GM12801 (cell line): Measurements from ENCODE around the gene PDSS1.

Source experiments
- TF ChIP-seq, protein P1 (sequence below): IDR thresholded peaks from one replicate; pipeline ENCODE4 v1.5.1; 2011; ENCODE audit warnings: control low read depth; ENCODE audit not compliant: insufficient read length; ENCODE audit errors: extremely low read depth

The PDSS1 gene

GRCh38 chr10:26697163-26697921, at the start of gene PDSS1:
Gene PDSS1, plus strand, starts transcription at chr10:26697701. Its CDS starts 11 bp downstream, at chr10:26697712.
- TF ChIP-seq, protein P1, sequence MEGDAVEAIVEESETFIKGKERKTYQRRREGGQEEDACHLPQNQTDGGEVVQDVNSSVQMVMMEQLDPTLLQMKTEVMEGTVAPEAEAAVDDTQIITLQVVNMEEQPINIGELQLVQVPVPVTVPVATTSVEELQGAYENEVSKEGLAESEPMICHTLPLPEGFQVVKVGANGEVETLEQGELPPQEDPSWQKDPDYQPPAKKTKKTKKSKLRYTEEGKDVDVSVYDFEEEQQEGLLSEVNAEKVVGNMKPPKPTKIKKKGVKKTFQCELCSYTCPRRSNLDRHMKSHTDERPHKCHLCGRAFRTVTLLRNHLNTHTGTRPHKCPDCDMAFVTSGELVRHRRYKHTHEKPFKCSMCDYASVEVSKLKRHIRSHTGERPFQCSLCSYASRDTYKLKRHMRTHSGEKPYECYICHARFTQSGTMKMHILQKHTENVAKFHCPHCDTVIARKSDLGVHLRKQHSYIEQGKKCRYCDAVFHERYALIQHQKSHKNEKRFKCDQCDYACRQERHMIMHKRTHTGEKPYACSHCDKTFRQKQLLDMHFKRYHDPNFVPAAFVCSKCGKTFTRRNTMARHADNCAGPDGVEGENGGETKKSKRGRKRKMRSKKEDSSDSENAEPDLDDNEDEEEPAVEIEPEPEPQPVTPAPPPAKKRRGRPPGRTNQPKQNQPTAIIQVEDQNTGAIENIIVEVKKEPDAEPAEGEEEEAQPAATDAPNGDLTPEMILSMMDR, result no peak

DNA sequence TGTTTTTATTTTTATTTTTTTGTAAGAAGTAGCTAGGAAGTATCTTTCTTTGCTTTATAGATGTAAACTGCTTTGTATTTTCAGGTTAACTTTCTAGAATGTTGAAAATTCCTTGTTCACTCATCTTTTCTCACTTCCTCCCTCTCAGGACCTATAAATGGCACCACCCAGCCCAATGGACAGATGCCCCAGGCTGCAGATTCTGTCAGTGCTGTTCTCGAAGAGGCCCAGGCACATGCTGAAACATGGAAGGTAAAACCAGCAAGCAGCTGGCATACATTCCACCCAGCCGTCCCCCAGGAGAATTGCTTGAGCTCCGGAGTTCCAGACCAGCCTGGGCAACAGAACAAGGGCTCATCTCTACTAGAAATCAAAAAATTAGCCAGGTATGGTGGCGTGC, 47.1 kb upstream of the PDSS1 start:
- TF ChIP-seq, protein P1, result no peak

DNA sequence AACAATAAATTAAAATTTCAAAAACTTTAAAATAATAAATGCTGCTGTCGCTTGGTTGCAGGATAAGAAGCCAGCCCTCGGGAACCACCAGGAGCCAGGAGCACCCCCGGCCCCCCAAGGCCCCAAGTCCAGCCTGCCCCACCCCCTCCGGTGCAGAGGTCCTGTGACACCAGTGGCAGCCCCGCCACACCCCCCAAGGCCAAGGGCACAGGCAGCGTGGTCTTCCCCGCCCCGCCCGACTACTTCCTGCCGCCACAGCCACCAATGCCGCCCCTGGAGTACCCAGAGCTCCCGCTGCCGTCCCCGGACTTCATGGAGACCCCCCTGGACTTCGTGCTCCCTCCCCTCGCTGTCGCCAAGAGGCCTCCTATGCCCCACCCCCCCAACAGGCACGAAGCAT, 44.5 kb upstream of the PDSS1 start:
- TF ChIP-seq, protein P1, result no peak

DNA sequence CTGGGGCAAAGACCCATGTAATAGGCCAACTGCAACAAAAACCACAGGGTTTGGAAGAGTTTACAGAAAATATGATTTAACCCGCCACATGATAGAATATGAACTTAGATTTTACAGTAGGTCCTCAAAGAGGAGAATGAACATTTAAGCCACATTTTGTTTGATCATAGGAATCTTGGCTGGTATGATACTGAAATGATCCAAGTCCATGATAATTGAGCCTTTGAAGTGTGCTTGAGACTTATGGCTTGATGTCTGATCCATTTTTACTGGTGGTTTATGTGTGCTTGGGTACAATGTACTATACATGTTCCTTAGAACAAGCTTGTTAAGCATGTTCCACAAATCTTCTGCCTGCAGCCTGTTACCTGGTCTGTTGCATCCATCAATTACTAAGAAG, 41.8 kb upstream of the PDSS1 start:
- TF ChIP-seq, protein P1, result no peak

DNA sequence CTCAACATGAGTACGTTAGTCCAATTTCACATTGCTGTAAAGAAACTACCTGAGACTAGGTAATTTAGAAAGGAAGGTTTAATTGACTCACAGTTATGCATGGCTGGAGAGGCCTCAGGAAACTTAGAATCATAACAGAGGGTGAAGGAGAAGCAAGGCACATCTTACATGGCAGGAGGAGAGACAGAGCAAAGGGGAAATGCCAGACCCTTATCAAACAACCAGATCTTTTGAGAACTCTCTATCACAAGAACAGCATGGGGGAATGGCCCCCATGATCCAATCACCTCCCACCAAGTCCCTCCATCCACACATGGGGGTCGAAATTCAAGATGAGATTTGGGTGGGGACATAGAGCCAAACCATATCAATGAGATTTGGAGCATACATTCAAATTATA, 34.6 kb upstream of the PDSS1 start:
- TF ChIP-seq, protein P1, result no peak

GRCh38 chr10:26665080-26666048, 32.1 kb upstream of the PDSS1 start:
- TF ChIP-seq, protein P1, result no peak

GRCh38 chr10:26675873-26676257, 21.6 kb upstream of the PDSS1 start:
- TF ChIP-seq, protein P1, result no peak
